Measurements from ENCODE around the gene LEKR1.

The LEKR1 gene

GRCh38 chr3:157089455-157090221 lies 263.5 kb downstream of the LEKR1 start:
- Histone ChIP-seq H3K9me3 (ENCODE audit: control insufficient read depth in 5 of 5, low read length in 5 of 5) (no peaks in the 10 kb centered on the region), H3K4me3 (ENCODE audit: low read depth in 1 of 5, low read length in 5 of 5) (peak overlapping the region; percentile 48 to 82 (median 70)), H3K27me3 (ENCODE audit: control insufficient read depth in 5 of 5, insufficient read depth in 4 of 5, low read length in 5 of 5) (no peaks in the 10 kb centered on the region), H3K36me3 (ENCODE audit: control insufficient read depth in 5 of 5, insufficient read depth in 5 of 5, low read length in 5 of 5) (no peaks in the 10 kb centered on the region), H3K9ac (ENCODE audit: low read length in 5 of 5) (peak overlapping the region in 4 of 5 donors; percentile 50 to 85 (median 76)), H3K4me1 (ENCODE audit: control insufficient read depth in 5 of 5, insufficient read depth in 5 of 5, low read length in 5 of 5) (peaks cover 13 to 39% (median 26%) of the 10 kb centered on the region in 5 donors), H3K27ac (ENCODE audit: low read depth, low read length) (peak overlapping the region; percentile 98)

DNA sequence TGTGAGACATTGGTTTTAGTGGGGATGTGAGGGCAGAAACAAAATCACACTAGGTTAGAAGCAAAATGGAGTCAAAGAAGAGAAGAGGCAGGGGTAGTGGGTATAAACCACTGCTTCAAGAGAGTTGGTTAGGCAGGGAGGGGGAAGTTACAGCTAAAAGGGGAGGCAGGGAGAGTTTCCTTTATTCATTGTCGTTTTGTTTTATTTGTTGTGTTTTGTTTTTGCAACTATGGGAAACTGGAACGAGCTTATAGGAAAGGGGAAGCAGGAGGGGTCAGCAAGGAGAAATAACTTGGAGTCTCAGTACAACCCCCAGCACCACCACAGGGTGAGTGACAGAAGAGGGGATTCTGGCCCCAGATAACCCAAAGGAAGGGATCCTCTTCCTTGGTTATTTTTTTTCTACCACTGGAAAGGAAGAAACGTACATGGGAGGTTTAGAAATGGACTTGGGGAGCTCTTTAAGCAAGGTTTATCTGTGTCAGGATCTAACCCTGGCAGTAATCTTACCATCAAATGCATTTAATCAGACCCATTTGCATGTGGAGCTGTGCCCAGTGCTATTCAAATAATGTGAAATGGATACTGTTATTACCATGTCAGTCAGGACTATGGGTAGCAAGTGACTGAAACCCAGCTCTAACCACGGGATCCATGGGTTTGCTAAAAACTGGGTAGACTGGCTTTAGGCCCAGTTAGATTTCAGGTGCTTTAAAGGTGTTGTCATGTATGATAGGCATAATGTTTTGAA lies 265.1 kb downstream of the LEKR1 start:
- Histone ChIP-seq H3K4me1 (ENCODE audit: control insufficient read depth in 5 of 5, insufficient read depth in 5 of 5, low read length in 5 of 5) (peaks cover 13 to 39% (median 26%) of the 10 kb centered on the region in 5 donors), H3K27me3 (ENCODE audit: control insufficient read depth in 5 of 5, insufficient read depth in 4 of 5, low read length in 5 of 5) (no peaks in the 10 kb centered on the region), H3K27ac (ENCODE audit: low read depth, low read length) (no peak overlapping the region), H3K9me3 (ENCODE audit: control insufficient read depth in 5 of 5, low read length in 5 of 5) (no peaks in the 10 kb centered on the region), H3K9ac (ENCODE audit: low read length in 5 of 5) (no peak overlapping the region), H3K36me3 (ENCODE audit: control insufficient read depth in 5 of 5, insufficient read depth in 5 of 5, low read length in 5 of 5) (no peaks in the 10 kb centered on the region), H3K4me3 (ENCODE audit: low read depth in 1 of 5, low read length in 5 of 5) (no peak overlapping the region)

- Histone ChIP-seq H3K27ac (ENCODE audit: low read depth, low read length) (no peak overlapping the region), H3K36me3 (ENCODE audit: control insufficient read depth in 5 of 5, insufficient read depth in 5 of 5, low read length in 5 of 5) (no peaks in the 10 kb centered on the region), H3K4me3 (ENCODE audit: low read depth in 1 of 5, low read length in 5 of 5) (no peak overlapping the region)
These were observed 266.1 kb downstream of the LEKR1 start for GRCh38 chr3:157092230-157092629.

GRCh38 chr3:157093096-157093495 lies 266.9 kb downstream of the LEKR1 start:
- peaks cover 12 to 32% (median 18%) of the 10 kb centered on the region in 5 donors for H3K4me1 ChIP-seq (ENCODE audit: control insufficient read depth in 5 of 5, insufficient read depth in 5 of 5, low read length in 5 of 5)
- H3K36me3 ChIP-seq (ENCODE audit: control insufficient read depth in 5 of 5, insufficient read depth in 5 of 5, low read length in 5 of 5), result no peaks in the 10 kb centered on the region
- no peak overlapping the region for H3K9ac ChIP-seq (ENCODE audit: low read length in 5 of 5)
- H3K27ac ChIP-seq (ENCODE audit: low read depth, low read length), result no peak overlapping the region
- H3K4me3 ChIP-seq (ENCODE audit: low read depth in 1 of 5, low read length in 5 of 5), result no peak overlapping the region
- no peaks in the 10 kb centered on the region for H3K27me3 ChIP-seq (ENCODE audit: control insufficient read depth in 5 of 5, insufficient read depth in 4 of 5, low read length in 5 of 5)
- no peaks in the 10 kb centered on the region for H3K9me3 ChIP-seq (ENCODE audit: control insufficient read depth in 5 of 5, low read length in 5 of 5)

More at GRCh38 chr3:157092230-157092629, 266.1 kb downstream of the LEKR1 start:
- H3K9me3 ChIP-seq (ENCODE audit: control insufficient read depth in 5 of 5, low read length in 5 of 5), result no peaks in the 10 kb centered on the region
- no peak overlapping the region for H3K9ac ChIP-seq (ENCODE audit: low read length in 5 of 5)
- no peaks in the 10 kb centered on the region for H3K27me3 ChIP-seq (ENCODE audit: control insufficient read depth in 5 of 5, insufficient read depth in 4 of 5, low read length in 5 of 5)
- H3K4me1 ChIP-seq (ENCODE audit: control insufficient read depth in 5 of 5, insufficient read depth in 5 of 5, low read length in 5 of 5), result peaks cover 13 to 39% (median 26%) of the 10 kb centered on the region in 5 donors

DNA sequence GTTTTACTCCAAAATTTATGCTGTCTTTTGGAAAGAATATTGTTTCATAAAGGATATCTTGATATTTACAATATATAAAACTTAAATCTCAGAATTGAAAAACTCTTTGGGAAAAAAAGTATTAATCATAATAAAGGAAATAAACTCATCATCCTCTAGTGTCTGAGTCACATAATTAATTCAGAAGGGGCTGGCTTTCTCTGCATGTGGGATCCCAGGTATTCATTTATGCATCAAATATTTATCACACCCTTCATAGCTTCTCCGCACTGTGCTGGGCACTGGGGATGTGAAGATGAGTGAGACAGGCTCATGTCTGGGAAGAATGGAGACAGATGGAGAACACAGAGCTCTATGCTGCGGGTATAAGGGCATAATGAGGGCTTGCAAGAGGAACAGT lies 268.1 kb downstream of the LEKR1 start:
- no peak overlapping the region for H3K9ac ChIP-seq (ENCODE audit: low read length in 5 of 5)
- H3K4me3 ChIP-seq (ENCODE audit: low read depth in 1 of 5, low read length in 5 of 5), result no peak overlapping the region
- H3K27ac ChIP-seq (ENCODE audit: low read depth, low read length), result no peak overlapping the region
- no peaks in the 10 kb centered on the region for H3K27me3 ChIP-seq (ENCODE audit: control insufficient read depth in 5 of 5, insufficient read depth in 4 of 5, low read length in 5 of 5)
- no peaks in the 10 kb centered on the region for H3K36me3 ChIP-seq (ENCODE audit: control insufficient read depth in 5 of 5, insufficient read depth in 5 of 5, low read length in 5 of 5)
- H3K9me3 ChIP-seq (ENCODE audit: control insufficient read depth in 5 of 5, low read length in 5 of 5), result no peaks in the 10 kb centered on the region
- peaks cover 6 to 20% (median 15%) of the 10 kb centered on the region in 5 donors for H3K4me1 ChIP-seq (ENCODE audit: control insufficient read depth in 5 of 5, insufficient read depth in 5 of 5, low read length in 5 of 5)

- Histone ChIP-seq H3K27me3 (ENCODE audit: control insufficient read depth in 5 of 5, insufficient read depth in 4 of 5, low read length in 5 of 5) (no peaks in the 10 kb centered on the region), H3K4me1 (ENCODE audit: control insufficient read depth in 5 of 5, insufficient read depth in 5 of 5, low read length in 5 of 5) (peaks cover 0 to 15% (median 9%) of the 10 kb centered on the region in 5 donors), H3K9ac (ENCODE audit: low read length in 5 of 5) (no peak overlapping the region), H3K27ac (ENCODE audit: low read depth, low read length) (no peak overlapping the region), H3K9me3 (ENCODE audit: control insufficient read depth in 5 of 5, low read length in 5 of 5) (no peaks in the 10 kb centered on the region), H3K4me3 (ENCODE audit: low read depth in 1 of 5, low read length in 5 of 5) (no peak overlapping the region), H3K36me3 (ENCODE audit: control insufficient read depth in 5 of 5, insufficient read depth in 5 of 5, low read length in 5 of 5) (no peaks in the 10 kb centered on the region)
These were observed 268.8 kb downstream of the LEKR1 start for GRCh38 chr3:157094751-157095480.
